Measurements from ENCODE around the gene FAM107B. TPM values are rescaled to one million over a fixed set of nuclear protein-coding genes. Genes with fewer than 3 reads are reported as not detected.

FAM107B gene
- total RNA-seq, 1 experiment from 2014 or later = 41.6 TPM

DNA sequence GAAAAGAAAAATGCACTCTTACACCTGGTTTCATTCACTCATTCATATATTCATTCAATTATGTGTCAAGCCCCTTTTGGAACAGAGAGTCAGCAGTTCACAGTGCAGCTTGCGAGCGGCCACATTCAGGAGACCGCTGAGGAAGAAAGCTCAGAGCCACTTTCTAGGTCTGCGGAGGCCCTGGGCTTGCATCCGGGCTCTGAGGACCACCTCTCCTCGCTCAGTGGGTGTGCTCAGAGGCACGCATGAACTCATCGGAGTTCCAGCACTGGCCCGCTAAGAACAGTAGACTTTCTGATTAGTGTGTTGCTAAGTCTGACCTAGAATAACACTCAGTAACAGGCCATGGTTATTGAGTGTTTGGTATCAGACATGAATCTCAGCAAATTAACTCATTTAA is 1.8 kb upstream of the FAM107B start:
- Histone ChIP-seq H3K27me3 (ENCODE audit: insufficient read depth, low read length) (no peaks in the 10 kb centered on the region), H3K27ac (ENCODE audit: low read depth, low read length) (no peak overlapping the region), H3K36me3 (ENCODE audit: control insufficient read depth in 1 of 2, insufficient read depth in 2 of 2, low read length in 2 of 2) (no peaks in the 10 kb centered on the region), H3K9ac (ENCODE audit: low read length) (no peak overlapping the region), H3K4me3 (replicated peaks in 1 of 2; ENCODE audit: low read depth in 1 of 2, low read length in 2 of 2) (no peak overlapping the region), H4K20me1 (ENCODE audit: insufficient read depth) (no peaks in the 10 kb centered on the region), H2AFZ (ENCODE audit: low read depth, low read length, poor library complexity, severe bottlenecking) (no peak overlapping the region), H3K4me1 (ENCODE audit: control insufficient read depth in 1 of 2, insufficient read depth in 2 of 2, low read length in 2 of 2) (peaks cover 0 to 3% of the 10 kb centered on the region in 2 experiments; a peak in 1 of 4 replicates), H3K9me3 (ENCODE audit: control insufficient read depth in 1 of 2, insufficient read depth in 1 of 2, low read depth in 1 of 2, low read length in 2 of 2) (no peaks in the 10 kb centered on the region), H3K9me2 (ENCODE audit: insufficient read depth) (no peaks in the 10 kb centered on the region), H3K4me2 (ENCODE audit: low read length) (no peak overlapping the region), H3K79me2 (ENCODE audit: insufficient read depth, low read length) (no peaks in the 10 kb centered on the region)
- DNase-seq (ENCODE audit: low read depth, low spot score) (no peak), ATAC-seq (no peak)
- RAD21 ChIA-PET (ENCODE audit: low non-redundant PET in 1 of 2, low total read pairs in 2 of 2, uncharacterized antibody in 2 of 2, unreplicated experiment in 2 of 2) = no interaction called here
- TF ChIP-seq FOSL1 (IDR thresholded peaks at IDR 0.05; ENCODE audit: low read depth) (no peak), EZH2phosphoT487 (IDR thresholded peaks at IDR 0.05; ENCODE audit: borderline replicate concordance) (no peak), RAD21 (IDR thresholded peaks at IDR 0.05; ENCODE audit: low read depth) (no peak), YY1 (IDR thresholded peaks at IDR 0.05; ENCODE audit: extremely low read depth, insufficient replicate concordance, low read depth, low read length) (no peak), ELF1 (IDR thresholded peaks at IDR 0.05; ENCODE audit: borderline replicate concordance, low read depth) (no peak), EZH2 (IDR thresholded peaks at IDR 0.05) (no peak)
- TF ChIP-seq, protein P1, sequence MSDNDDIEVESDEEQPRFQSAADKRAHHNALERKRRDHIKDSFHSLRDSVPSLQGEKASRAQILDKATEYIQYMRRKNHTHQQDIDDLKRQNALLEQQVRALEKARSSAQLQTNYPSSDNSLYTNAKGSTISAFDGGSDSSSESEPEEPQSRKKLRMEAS (IDR thresholded peaks at IDR 0.05) = no peak
- CTCF ChIA-PET = no interaction called here
- POLR2A ChIA-PET = no interaction called here
- no TSS peak for BruUV-seq (replicated peaks)
- intact Hi-C loops (cut with micrococcal nuclease) = no loop called here

DNA sequence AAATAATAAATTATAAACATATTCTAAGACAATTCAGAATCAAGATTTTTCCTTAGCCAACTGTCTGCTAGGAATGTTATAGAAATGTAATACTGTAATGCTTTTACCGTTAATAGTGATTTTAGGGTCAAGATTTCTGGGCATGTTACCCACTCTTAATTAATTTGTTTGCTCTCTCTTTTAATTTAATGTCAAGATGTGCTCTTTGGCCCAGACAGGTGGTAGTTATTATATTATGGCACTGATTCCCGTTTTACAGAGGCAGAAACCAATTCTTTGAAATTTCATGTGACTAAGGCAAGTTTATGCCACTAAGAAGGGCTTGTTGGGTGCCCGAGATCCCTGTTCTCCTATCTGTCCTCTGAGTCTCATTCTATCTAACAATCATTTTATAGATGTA is 959 bp upstream of the FAM107B start:
- Histone ChIP-seq H3K27me3 (ENCODE audit: insufficient read depth, low read length) (no peaks in the 10 kb centered on the region), H4K20me1 (ENCODE audit: insufficient read depth) (no peaks in the 10 kb centered on the region), H3K36me3 (ENCODE audit: control insufficient read depth in 1 of 2, insufficient read depth in 2 of 2, low read length in 2 of 2) (no peaks in the 10 kb centered on the region), H3K4me3 (replicated peaks in 1 of 2; ENCODE audit: low read depth in 1 of 2, low read length in 2 of 2) (no peak overlapping the region), H3K27ac (ENCODE audit: low read depth, low read length) (no peak overlapping the region), H3K9ac (ENCODE audit: low read length) (no peak overlapping the region), H3K4me2 (ENCODE audit: low read length) (no peak overlapping the region), H3K79me2 (ENCODE audit: insufficient read depth, low read length) (no peaks in the 10 kb centered on the region), H2AFZ (ENCODE audit: low read depth, low read length, poor library complexity, severe bottlenecking) (no peak overlapping the region), H3K9me3 (ENCODE audit: control insufficient read depth in 1 of 2, insufficient read depth in 1 of 2, low read depth in 1 of 2, low read length in 2 of 2) (no peaks in the 10 kb centered on the region), H3K9me2 (ENCODE audit: insufficient read depth) (no peaks in the 10 kb centered on the region), H3K4me1 (ENCODE audit: control insufficient read depth in 1 of 2, insufficient read depth in 2 of 2, low read length in 2 of 2) (no peaks in the 10 kb centered on the region)
- RAD21 ChIA-PET (ENCODE audit: low non-redundant PET in 1 of 2, low total read pairs in 2 of 2, uncharacterized antibody in 2 of 2, unreplicated experiment in 2 of 2) = no interaction called here
- no TSS peak for BruUV-seq (replicated peaks)
- POLR2A ChIA-PET = no interaction called here
- intact Hi-C loops (cut with micrococcal nuclease) = no loop called here
- DNase-seq (ENCODE audit: low read depth, low spot score) (no peak), ATAC-seq (no peak)
- TF ChIP-seq, protein P2, sequence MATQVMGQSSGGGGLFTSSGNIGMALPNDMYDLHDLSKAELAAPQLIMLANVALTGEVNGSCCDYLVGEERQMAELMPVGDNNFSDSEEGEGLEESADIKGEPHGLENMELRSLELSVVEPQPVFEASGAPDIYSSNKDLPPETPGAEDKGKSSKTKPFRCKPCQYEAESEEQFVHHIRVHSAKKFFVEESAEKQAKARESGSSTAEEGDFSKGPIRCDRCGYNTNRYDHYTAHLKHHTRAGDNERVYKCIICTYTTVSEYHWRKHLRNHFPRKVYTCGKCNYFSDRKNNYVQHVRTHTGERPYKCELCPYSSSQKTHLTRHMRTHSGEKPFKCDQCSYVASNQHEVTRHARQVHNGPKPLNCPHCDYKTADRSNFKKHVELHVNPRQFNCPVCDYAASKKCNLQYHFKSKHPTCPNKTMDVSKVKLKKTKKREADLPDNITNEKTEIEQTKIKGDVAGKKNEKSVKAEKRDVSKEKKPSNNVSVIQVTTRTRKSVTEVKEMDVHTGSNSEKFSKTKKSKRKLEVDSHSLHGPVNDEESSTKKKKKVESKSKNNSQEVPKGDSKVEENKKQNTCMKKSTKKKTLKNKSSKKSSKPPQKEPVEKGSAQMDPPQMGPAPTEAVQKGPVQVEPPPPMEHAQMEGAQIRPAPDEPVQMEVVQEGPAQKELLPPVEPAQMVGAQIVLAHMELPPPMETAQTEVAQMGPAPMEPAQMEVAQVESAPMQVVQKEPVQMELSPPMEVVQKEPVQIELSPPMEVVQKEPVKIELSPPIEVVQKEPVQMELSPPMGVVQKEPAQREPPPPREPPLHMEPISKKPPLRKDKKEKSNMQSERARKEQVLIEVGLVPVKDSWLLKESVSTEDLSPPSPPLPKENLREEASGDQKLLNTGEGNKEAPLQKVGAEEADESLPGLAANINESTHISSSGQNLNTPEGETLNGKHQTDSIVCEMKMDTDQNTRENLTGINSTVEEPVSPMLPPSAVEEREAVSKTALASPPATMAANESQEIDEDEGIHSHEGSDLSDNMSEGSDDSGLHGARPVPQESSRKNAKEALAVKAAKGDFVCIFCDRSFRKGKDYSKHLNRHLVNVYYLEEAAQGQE (IDR thresholded peaks at IDR 0.05; ENCODE audit: low read depth) = no peak
- TF ChIP-seq RAD21 (IDR thresholded peaks at IDR 0.05; ENCODE audit: low read depth) = no peak
- CTCF ChIA-PET = no interaction called here
